CD4-positive, alpha-beta T cell treated with Interleukin-10 for 1 hour (primary cell): ENCODE data around the gene PARP12.
A peak's percentile ranks its signal among the peaks of the same experiment; 100 is the strongest.
"Not testable (repeated sequence)": the region's sequence is repeated elsewhere in the genome, so short reads cannot be mapped to it uniquely, and the experiment has no call there.

ENCODE experiments used
- DNase-seq: peaks from one replicate; pipeline ENCODE4 v3.0.0-alpha.2; 2020

PARP12 gene, protein sequence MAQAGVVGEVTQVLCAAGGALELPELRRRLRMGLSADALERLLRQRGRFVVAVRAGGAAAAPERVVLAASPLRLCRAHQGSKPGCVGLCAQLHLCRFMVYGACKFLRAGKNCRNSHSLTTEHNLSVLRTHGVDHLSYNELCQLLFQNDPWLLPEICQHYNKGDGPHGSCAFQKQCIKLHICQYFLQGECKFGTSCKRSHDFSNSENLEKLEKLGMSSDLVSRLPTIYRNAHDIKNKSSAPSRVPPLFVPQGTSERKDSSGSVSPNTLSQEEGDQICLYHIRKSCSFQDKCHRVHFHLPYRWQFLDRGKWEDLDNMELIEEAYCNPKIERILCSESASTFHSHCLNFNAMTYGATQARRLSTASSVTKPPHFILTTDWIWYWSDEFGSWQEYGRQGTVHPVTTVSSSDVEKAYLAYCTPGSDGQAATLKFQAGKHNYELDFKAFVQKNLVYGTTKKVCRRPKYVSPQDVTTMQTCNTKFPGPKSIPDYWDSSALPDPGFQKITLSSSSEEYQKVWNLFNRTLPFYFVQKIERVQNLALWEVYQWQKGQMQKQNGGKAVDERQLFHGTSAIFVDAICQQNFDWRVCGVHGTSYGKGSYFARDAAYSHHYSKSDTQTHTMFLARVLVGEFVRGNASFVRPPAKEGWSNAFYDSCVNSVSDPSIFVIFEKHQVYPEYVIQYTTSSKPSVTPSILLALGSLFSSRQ

GRCh38 chr7:140062528-140063299 is at the start of gene PARP12:
Gene PARP12 (minus strand): TSS chr7:140062951. CDS start chr7:140062847, 104 bp downstream.
- peak; percentile 90 for DNase-seq

DNA sequence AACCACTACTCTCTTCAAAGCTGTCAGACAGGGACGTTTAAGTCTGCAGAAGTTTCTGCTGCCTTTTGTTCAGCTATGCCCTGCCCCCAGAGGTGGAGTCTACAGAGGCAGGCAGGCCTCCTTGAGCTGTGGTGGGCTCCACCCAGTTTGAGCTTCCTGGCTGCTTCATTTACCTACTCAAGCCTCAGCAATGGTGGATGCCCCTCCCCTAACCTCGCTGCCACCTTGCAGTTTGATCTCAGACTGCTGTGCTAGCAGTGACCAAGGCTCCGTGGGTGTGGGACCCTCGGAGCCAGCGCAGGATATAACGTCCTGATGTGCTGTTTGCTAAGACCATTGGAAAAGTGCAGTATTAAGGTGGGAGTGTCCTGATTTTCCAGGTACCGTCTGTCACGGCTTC is 46.0 kb upstream of the PARP12 start:
- DNase-seq = not testable (repeated sequence)

DNA sequence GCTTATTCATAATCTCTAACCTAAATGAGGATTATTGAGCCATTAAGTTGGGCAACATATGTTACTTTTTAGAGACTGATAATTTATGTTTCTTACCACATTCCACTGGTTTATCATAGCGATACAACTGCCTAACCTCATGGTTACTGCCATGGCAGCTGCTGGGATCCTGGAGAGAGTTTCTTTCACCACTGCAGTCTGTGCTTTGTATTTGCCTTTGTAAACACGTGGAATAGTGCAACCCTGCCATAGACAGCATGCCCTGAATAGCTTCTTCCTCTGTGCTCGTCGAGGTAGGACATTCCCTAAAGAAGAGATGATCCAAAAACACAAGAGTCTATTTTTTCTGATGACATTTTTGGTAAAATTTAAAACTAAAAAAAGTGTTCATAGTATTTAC is 33.7 kb upstream of the PARP12 start:
- DNase-seq = no peak

- no peak for DNase-seq
Measured at GRCh38 chr7:140093375-140093774, 30.6 kb upstream of the PARP12 start.

DNA sequence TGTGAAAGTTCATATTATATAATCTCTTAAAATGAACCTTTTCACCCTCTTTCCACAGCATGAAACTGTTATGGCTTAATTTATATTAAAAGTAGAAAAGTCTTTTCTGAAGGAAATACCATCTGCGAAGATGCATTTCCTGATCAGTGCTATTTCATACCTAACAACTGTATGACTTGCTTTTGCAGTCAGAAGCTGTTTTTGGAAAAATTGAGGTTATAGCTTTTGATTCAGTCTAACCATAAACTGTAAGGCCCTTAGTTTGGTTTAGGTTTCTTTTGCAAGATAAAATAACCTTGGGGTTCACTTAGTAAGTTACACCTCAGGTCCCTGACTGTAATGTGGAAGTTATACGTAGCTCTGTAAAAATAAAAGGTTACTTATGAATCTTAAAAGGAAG is 22.7 kb upstream of the PARP12 start:
- DNase-seq = no peak

DNA sequence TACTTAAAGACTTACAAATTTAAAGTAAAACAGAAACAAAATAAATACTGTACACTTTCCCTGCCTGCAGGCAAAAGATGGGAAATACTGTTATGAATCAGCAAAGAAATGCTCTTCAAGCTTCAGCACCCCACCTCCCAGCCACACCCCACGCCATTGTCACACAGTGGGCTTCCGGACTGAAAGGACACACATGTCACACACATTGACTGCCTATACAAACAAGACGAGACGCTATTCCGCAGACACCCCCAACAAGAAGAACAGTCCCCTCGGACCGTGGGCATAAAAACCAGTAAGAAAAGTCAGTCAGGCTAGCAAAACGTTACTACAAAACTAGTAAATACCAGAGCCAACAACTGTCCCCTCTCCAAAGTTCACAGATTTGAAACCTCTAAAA is 22.2 kb upstream of the PARP12 start:
- peak; percentile 36 for DNase-seq

DNA sequence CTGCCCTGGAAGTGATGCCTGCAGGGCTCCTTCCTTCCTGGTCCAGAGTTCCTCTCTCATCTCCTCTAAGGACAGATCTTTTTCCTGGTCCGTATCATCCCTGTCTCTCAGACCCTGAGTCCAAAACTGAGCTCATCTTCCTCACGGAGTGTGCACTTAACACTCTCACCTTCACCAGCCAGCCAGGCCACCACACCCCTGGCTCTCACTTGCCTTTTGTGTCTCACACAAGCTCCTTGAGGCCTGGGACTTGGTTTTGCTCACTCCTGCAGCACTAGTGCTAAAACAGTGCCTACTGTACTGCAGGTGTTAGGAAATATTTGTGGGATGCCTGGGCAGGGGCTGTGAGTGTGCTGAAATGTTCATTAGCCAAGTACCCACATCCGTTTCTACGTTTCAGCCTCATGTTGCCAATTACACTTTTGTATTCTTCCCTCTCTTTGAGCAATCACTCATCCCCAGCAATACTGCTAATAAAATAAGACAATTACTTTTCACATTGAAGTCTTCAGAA is 21.4 kb upstream of the PARP12 start:
- DNase-seq = peak; percentile 14

GRCh38 chr7:140082770-140083169 is 20.0 kb upstream of the PARP12 start:
- DNase-seq = no peak

DNA sequence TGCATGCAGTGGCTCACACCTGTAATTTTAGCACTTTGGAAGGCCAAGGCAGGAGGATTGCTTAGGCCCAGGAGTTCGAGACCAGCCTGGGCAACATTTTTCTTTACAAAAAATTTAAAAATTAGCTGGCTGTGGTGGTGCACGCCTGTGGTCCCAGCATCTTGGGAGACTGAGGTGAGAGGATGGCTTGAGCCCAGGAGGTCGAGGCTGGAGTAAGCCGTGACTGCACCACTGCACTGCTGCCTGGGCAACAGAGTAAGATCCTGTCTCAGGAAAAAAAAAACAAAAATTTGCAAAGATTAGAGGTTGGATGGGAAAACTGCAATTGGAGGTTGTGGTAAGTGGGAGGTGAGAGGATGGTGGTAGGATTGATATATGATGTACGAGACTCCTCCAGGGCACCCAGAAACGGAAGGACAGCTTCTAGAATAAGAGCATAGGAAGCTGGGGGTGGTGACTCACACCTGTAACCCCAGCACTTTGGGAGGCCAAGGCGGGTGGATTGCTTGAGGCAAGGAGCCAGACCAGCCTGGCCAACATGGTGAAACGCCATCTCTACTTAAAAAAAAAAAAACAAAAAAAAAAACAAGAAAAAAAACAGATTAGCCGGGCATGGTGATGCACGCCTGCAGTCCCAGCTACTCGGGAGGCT is 19.1 kb upstream of the PARP12 start:
- no peak for DNase-seq

- DNase-seq = no peak
Measured at GRCh38 chr7:140080919-140081318, 18.2 kb upstream of the PARP12 start.

- DNase-seq = no peak
Measured at GRCh38 chr7:140079121-140079536, 16.4 kb upstream of the PARP12 start.

DNA sequence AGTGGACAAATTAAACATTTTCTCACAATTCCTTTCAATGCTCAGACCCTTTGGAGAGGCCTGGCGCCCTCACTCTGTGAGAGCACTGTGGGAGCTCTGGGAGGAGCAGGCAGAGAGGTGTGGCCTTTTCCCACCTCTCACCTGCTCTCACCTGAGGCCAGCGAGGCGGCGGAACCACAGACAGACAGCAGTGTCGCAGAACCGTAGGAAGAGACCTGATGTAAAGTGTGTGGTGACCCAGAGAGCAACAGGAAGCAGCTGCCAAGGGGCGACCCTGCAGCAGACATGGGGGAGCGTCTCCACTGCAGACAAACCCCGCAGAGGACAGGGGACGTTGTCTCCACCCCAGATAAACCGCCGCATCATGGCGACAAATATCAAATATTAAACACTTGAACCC is 15.6 kb upstream of the PARP12 start:
- DNase-seq = no peak

GRCh38 chr7:140074780-140075179 is 12.0 kb upstream of the PARP12 start:
- DNase-seq = no peak

- no peak for DNase-seq
Measured at GRCh38 chr7:140070546-140070945, 7.8 kb upstream of the PARP12 start.

GRCh38 chr7:140069298-140069949 is 6.7 kb upstream of the PARP12 start:
- DNase-seq = no peak

DNA sequence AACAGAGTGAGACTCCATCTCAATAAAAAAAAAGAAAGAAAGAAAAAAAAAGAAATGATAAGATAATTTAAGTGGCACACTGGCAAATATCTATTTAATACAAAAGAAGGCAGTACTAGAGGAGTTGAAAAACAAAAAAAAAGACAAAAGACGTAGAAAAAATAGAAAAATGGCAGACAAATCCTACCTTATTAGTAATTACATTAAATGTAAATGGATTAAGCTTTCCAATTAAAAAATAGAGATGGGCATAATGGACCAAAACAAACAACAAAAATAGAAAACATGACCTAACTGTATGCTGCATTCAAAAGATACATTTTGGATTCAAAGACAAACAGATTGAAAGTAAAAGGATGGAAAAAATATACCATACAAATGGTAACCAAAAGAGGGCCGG is 5.3 kb upstream of the PARP12 start:
- DNase-seq = no peak

GRCh38 chr7:140067052-140067451 is 4.3 kb upstream of the PARP12 start:
- no peak for DNase-seq

GRCh38 chr7:140062118-140062527 is 628 bp downstream of the PARP12 start:
- peak; percentile 67 for DNase-seq

GRCh38 chr7:140061607-140061930 is 1.2 kb downstream of the PARP12 start:
- DNase-seq = no peak

DNA sequence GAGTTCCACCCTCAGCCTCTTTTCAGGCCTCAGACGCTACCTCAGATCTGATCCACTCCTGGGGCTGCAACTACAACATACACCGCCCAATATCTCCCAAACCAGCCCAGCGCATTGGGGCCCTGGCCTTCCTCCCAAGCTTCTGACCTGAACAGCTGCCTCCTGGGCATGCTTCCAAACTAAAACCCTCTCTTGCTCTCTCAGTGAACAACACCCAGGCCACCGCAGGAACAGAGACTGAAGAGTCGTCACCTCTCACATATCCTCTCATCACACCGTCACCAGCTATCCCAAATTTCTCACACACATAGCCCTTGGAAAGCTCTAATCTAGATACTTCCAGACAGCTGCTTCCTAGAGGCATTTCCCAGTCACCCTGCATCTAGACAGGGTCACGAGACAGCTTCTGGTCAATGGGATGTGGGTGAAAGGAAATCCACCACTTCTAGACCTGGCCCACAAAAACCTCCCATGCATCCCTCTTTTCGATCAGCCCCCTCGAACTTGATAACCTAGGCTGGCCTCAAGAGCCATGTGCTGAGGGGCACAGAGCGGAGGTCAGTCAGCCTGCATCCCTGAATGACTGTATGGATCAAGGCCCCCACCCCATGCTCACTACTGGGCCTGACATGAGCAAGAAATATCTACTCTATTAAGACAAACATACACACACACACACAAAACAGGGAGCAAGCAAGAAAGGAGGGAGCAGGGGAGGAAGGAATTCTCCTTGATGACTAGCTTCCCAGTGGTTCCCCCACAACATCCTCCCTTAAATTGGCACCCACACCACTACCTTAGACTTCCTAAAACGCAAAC is 1.8 kb downstream of the PARP12 start:
- DNase-seq = no peak

DNA sequence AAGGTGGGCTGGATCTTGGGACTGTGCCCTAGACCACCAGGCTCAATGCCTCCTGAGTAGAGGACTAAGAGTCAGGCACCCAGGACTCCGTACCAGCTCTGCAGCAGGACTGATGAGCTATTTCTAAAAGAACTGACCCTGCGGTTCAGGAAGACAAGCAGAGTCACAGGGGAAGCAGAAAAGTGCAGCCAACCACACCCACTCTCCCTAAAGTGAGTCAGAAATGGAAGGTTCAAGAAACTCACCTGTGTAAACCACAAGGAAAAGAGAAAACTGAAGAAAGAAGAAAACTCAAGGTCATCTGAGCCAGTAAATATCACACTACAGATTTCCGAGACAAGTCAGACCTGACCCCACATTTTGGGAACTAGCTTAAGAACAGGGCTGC is 2.5 kb downstream of the PARP12 start:
- no peak for DNase-seq
